HL-60 (cell line): ENCODE data around the gene DNAH14.

Experiments used
- POLR2AphosphoS5 ChIP-seq: IDR thresholded peaks from 2 replicates; pipeline ENCODE4 v1.6.1; 2012; ENCODE audit warnings: low read depth
- SPI1 ChIP-seq: IDR thresholded peaks from 2 replicates; pipeline ENCODE4 v1.6.1; 2012; ENCODE audit warnings: low read depth, mild to moderate bottlenecking, borderline replicate concordance
- TF ChIP-seq, protein P1 (sequence below): IDR thresholded peaks from one replicate; pipeline ENCODE4 v1.5.1; 2011; ENCODE audit warnings: low read length, control low read depth, inconsistent platforms; ENCODE audit not compliant: insufficient read depth

DNA sequence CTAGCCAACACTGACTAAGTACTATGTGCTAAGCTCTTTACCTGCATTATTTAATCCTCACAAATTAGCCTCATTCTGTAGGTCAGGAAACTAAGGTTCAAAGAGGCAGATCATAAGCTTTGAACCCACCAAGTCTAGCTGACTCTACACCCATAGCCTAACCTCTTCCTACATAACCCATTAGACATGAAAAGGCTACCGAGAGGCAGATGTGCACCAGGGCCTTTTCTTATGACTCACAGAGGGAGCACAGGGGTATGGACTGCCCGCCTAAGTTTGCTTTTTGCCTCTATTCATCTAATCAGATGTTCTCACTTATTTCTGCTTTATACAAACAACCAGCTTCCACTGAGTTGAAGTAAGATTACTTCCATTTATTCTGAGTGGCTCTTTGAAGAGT, 466.9 kb downstream of the DNAH14 start:
- TF ChIP-seq, protein P1, sequence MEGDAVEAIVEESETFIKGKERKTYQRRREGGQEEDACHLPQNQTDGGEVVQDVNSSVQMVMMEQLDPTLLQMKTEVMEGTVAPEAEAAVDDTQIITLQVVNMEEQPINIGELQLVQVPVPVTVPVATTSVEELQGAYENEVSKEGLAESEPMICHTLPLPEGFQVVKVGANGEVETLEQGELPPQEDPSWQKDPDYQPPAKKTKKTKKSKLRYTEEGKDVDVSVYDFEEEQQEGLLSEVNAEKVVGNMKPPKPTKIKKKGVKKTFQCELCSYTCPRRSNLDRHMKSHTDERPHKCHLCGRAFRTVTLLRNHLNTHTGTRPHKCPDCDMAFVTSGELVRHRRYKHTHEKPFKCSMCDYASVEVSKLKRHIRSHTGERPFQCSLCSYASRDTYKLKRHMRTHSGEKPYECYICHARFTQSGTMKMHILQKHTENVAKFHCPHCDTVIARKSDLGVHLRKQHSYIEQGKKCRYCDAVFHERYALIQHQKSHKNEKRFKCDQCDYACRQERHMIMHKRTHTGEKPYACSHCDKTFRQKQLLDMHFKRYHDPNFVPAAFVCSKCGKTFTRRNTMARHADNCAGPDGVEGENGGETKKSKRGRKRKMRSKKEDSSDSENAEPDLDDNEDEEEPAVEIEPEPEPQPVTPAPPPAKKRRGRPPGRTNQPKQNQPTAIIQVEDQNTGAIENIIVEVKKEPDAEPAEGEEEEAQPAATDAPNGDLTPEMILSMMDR = no peak
- TF ChIP-seq SPI1 (no peak), POLR2AphosphoS5 (no peak)
